ENCODE data around the gene IGDCC3.
"Not testable (repeated sequence)": the region's sequence is repeated elsewhere in the genome, so short reads cannot be mapped to it uniquely, and the experiment has no call there.

The IGDCC3 gene

DNA sequence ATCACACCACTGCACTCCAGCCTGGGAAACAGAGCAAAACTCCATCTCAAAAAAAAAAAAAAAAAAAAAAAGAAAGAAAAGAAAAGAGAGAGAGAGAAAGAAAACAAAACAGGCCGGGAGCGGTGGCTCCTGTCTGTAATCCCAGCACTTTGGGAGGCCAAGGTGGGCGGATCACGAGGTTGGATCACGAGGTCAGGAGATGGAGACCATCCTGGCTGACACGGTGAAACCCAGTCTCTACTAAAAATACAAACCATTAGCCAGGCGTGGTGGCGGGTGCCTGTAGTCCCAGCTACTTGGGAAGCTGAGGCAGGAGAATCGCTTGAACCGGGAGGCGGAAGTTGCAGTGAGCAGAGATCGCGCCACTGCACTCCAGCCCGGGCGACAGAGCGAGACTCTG is 20.7 kb upstream of the IGDCC3 start:
- not testable (repeated sequence) for H3K27ac Mint-ChIP-seq; H3K36me3 Mint-ChIP-seq (ENCODE audit: low read depth); H3K9me3 Mint-ChIP-seq; H3K4me3 Mint-ChIP-seq; H3K4me1 Mint-ChIP-seq (ENCODE audit: low read depth)
- H3K27me3 Mint-ChIP-seq = peaks cover 61% of the 10 kb centered on the region

DNA sequence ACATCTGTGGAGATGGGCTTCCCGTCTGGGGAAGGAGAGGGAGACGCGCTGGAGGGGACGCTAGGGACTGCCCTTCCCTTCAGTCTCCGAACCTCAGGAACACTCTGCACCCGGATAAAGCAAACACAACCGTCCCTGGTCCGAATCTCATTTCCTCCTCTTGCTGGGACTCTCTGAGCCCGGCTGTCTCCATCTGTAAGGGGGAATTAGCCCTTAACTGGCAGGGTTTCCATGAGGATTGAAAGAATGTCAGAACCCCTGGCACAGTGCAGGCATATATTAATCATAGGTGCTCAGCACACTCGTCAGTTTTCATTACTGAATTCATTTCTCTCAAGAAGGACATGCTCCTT is 19.1 kb upstream of the IGDCC3 start:
- Mint-ChIP-seq H3K4me3 (no peak overlapping the region), H3K27me3 (peaks cover 55% of the 10 kb centered on the region), H3K9me3 (no peaks in the 10 kb centered on the region), H3K36me3 (ENCODE audit: low read depth) (no peaks in the 10 kb centered on the region), H3K4me1 (ENCODE audit: low read depth) (no peaks in the 10 kb centered on the region), H3K27ac (no peak overlapping the region)

DNA sequence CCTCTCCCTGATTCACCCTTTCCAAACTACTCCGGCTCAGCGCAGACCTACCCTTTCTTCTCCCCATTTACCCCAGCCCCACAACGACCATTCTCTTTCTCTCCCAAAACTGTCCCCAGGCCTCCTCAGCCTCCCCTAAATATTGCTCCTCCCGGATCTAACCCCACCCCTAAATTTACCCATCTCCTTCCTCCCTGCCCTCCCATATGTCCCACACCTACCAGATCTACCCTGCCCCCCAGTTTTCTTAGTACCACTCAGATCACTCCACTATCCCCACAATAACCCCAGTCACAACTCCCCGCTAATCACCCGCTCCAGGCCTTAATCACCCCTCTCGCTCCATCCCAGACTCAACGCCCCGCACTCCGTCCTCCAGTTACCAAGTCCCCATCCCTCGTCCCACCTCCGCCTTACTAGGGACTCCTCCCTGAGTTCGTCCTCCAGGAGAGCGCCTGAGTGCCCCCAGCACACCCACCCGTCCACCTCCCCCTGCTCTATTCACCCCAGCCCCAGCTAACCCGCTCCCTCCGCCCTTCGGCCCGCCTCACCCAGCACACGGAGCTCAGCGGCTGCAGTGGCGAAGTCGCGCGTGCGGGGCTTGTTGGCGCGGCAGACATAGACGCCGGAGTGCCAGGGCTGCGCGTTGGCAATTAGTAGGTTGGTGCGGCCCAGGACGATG is 18.6 kb upstream of the IGDCC3 start:
- H3K9me3 Mint-ChIP-seq = no peaks in the 10 kb centered on the region
- no peaks in the 10 kb centered on the region for H3K4me1 Mint-ChIP-seq (ENCODE audit: low read depth)
- no peaks in the 10 kb centered on the region for H3K36me3 Mint-ChIP-seq (ENCODE audit: low read depth)
- H3K27ac Mint-ChIP-seq = no peak overlapping the region
- no peak overlapping the region for H3K4me3 Mint-ChIP-seq
- H3K27me3 Mint-ChIP-seq = peaks cover 55% of the 10 kb centered on the region

DNA sequence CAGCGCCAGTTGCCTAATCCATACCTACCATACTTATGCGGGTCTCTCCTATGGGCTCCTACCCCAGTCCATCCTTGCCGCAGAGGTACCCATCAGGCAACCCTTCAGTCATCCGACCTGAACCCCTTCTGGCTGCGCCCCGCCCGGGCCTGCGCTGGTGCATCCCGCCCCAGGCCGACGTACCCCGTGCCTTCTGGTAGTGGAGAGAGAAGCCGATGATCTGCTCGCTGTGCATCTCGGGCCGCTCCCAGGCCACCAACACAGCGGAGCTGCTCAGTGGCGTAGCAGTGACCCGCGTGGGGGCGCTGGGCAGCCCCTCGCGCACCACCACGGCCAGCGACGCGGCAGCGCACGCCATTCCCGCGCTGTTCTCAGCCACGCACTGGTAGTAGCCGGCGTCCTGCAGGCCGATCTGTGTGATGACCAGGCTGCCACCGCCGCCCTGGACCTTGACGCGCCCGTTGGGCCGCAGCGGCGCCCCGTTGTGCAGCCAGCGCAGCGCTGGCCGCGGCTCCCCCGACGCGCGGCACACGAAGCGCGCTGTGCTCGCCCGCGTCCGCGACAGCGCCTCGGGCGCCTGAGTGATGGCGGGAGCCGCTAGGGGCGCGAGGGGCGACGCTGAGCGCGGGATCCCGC is 17.9 kb upstream of the IGDCC3 start:
- Mint-ChIP-seq H3K4me3 (no peak overlapping the region), H3K27me3 (peaks cover 50% of the 10 kb centered on the region), H3K9me3 (no peaks in the 10 kb centered on the region), H3K27ac (no peak overlapping the region), H3K36me3 (ENCODE audit: low read depth) (no peaks in the 10 kb centered on the region), H3K4me1 (ENCODE audit: low read depth) (no peaks in the 10 kb centered on the region)

DNA sequence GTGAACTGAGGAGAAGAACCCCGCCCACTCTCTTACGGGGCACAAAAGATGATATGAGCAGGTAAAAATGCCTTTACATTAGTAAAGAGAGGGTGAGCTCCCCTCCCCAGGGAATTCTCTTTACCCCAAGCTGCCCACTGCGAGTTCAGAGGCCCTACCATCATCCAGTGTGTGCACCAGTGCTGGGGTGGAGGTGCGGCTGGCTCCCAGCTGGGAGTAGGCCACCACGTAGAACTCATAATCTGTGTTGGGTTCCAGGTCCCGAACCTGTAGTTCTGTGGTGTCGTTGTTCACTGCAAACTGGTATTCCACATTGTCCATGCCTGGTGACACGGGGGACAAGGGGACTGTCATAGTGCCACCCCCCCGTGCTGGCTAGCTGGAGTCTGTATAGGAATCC is 17.1 kb upstream of the IGDCC3 start:
- no peaks in the 10 kb centered on the region for H3K9me3 Mint-ChIP-seq
- no peaks in the 10 kb centered on the region for H3K36me3 Mint-ChIP-seq (ENCODE audit: low read depth)
- H3K27me3 Mint-ChIP-seq = peaks cover 51% of the 10 kb centered on the region
- no peak overlapping the region for H3K27ac Mint-ChIP-seq
- no peaks in the 10 kb centered on the region for H3K4me1 Mint-ChIP-seq (ENCODE audit: low read depth)
- no peak overlapping the region for H3K4me3 Mint-ChIP-seq

DNA sequence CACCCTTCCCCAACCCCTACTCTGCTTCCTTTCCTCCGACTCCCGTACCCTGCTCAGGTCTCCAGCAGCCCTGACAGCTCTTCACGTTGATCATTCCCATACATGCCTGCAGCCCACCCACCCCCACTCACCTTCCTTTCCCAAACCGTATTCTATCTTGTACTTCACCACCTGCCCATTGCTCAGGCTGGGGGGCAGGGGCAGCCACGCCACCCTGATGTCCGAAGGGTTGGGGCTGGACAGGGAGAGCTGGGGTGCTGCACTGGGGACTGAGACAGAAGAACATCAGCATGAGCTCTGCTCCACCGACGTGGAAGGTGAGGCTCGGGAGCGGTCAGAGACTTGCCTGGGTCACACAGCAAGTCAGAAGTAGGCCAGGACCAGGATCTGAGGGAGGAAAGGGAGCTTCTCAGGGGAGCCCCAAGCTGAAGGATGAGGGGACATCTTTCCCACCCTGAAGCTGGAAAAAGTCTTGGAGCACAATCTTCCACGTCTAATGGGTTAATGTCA is 16.5 kb upstream of the IGDCC3 start:
- peaks cover 49% of the 10 kb centered on the region for H3K27me3 Mint-ChIP-seq

DNA sequence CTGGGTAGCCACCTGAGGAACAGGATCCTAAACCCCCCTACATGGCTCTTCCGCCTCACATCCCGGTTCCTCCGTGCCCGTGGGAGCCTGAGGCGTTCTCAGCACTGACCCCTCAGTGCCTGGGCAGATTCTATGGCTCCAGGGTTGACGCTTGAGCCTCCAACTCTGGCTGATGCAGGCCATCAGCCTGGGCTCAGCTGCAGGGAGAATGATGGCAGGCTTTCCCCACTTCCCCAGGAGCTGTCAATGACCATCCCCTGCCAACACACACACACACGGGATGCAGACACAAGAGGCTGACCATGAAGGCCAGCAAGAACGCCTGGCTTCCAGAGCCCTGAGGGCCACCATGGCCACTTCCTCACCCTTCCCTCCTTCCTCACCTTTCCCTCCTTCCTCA is 15.8 kb upstream of the IGDCC3 start:
- no peak overlapping the region for H3K4me3 Mint-ChIP-seq
- H3K27me3 Mint-ChIP-seq = peaks cover 48% of the 10 kb centered on the region
- H3K36me3 Mint-ChIP-seq (ENCODE audit: low read depth) = no peaks in the 10 kb centered on the region
- H3K4me1 Mint-ChIP-seq (ENCODE audit: low read depth) = no peaks in the 10 kb centered on the region
- no peak overlapping the region for H3K27ac Mint-ChIP-seq
- no peaks in the 10 kb centered on the region for H3K9me3 Mint-ChIP-seq

More for the DNA sequence above, 16.5 kb upstream of the IGDCC3 start:
- Mint-ChIP-seq H3K27ac (no peak overlapping the region), H3K9me3 (no peaks in the 10 kb centered on the region), H3K36me3 (ENCODE audit: low read depth) (no peaks in the 10 kb centered on the region), H3K4me1 (ENCODE audit: low read depth) (no peaks in the 10 kb centered on the region), H3K4me3 (no peak overlapping the region)

DNA sequence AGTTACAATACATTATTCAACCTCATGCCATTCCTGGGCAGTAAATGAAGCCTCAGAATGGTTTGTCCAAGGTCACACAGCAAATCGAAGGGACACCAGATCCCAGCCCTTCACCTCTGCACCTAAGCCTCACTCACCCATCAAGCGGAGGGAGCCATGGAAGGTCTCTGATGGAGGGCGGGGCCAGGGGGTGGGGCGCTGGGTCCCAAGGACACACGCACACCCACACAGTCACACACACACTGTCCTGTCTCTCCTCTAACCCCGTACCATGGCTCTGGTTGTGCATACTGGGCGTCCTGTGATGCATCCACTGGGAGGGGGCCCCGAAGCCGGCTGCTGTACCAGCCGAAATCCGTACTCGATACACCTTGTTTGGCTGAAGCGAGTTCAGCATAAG is 15.3 kb upstream of the IGDCC3 start:
- Mint-ChIP-seq H3K27ac (no peak overlapping the region), H3K9me3 (no peaks in the 10 kb centered on the region), H3K4me3 (no peak overlapping the region), H3K4me1 (ENCODE audit: low read depth) (no peaks in the 10 kb centered on the region), H3K27me3 (peaks cover 48% of the 10 kb centered on the region), H3K36me3 (ENCODE audit: low read depth) (no peaks in the 10 kb centered on the region)

DNA sequence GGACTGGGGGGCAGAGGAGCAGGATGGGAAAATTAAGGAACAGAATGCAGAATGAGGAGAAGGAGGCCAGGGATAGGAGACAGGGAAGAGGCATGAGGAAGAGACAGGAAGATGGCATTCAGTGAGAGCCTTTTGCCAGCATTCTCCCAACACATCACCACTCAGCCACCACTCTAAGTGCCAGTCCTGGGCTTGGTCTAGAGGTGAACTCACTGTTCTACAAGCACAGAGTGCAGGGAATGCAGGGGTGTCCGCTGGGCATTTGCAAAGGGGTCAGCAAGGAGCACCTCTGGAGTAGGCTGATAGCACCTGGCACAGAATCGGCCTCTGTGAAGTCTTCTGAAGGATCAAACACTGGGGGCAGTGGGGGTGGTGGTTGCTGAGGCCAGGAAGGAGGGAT is 14.6 kb upstream of the IGDCC3 start:
- H3K27me3 Mint-ChIP-seq = peaks cover 41% of the 10 kb centered on the region

DNA sequence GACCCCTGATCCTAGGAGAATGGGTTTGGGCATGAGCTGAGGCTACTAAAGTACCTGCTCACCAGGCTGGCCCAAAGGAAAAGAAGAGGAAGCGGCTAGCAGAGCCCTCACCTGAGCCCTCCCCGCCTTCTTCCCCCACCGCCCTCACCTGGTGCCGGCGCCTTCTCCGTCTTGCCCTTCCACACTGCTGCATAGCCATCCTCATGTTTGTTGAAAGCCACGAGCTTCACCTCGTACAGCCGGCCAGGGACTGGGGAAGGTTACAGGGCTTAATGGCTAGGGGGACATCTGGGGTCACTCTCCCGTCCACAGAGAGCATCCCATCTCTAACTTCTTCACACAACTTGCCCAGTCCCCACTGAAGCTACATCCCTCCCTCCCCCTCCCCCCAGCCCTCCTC is 13.9 kb upstream of the IGDCC3 start:
- Mint-ChIP-seq H3K27ac (no peak overlapping the region), H3K4me3 (no peak overlapping the region), H3K4me1 (ENCODE audit: low read depth) (no peaks in the 10 kb centered on the region), H3K36me3 (ENCODE audit: low read depth) (no peaks in the 10 kb centered on the region), H3K9me3 (no peaks in the 10 kb centered on the region), H3K27me3 (peaks cover 34% of the 10 kb centered on the region)

More for the DNA sequence above, 14.6 kb upstream of the IGDCC3 start:
- no peaks in the 10 kb centered on the region for H3K4me1 Mint-ChIP-seq (ENCODE audit: low read depth)
- H3K4me3 Mint-ChIP-seq = no peak overlapping the region
- H3K9me3 Mint-ChIP-seq = no peaks in the 10 kb centered on the region
- no peak overlapping the region for H3K27ac Mint-ChIP-seq
- no peaks in the 10 kb centered on the region for H3K36me3 Mint-ChIP-seq (ENCODE audit: low read depth)

DNA sequence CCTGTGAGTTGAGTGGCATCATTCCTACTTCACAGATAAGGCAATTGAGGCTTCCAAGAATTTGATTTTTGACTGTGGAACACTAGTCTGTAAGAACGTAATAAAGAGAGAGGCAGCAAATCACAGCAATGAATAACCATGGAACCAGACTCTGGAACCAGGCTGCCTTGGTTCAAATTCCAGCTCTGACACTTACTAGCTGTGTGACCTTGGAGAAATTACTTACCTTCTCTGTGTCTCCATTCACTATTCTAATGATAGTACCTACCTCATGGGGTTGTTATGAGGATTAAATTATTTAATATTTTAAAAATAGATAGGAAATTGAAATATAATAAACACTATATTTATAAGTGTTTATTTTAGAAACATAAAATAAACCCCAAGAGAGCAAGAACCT is 12.6 kb upstream of the IGDCC3 start:
- no peak overlapping the region for H3K4me3 Mint-ChIP-seq
- peaks cover 25% of the 10 kb centered on the region for H3K27me3 Mint-ChIP-seq
- peaks cover 4% of the 10 kb centered on the region for H3K4me1 Mint-ChIP-seq (ENCODE audit: low read depth)
- H3K27ac Mint-ChIP-seq = no peak overlapping the region
- no peaks in the 10 kb centered on the region for H3K36me3 Mint-ChIP-seq (ENCODE audit: low read depth)
- no peaks in the 10 kb centered on the region for H3K9me3 Mint-ChIP-seq

DNA sequence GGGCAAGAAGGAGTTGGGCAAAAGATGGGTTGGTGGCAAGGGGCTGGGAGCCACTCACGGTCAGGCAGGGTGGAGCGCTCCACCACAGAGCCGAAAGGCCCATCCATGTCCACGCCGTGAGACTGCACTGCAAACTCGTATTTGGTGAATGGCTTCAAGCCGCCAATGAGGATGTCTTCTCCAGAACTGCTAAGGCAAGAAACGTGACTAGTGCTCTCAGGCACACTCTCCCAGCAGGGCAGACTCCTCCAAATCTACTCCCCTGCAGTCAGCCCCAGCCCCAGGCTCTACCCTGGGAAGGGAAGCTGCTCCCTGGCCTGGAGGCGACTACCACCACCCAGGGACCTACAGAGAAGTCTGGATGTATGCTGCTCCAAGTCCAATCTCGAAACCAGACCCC is 11.4 kb upstream of the IGDCC3 start:
- H3K9me3 Mint-ChIP-seq = no peaks in the 10 kb centered on the region
- no peaks in the 10 kb centered on the region for H3K36me3 Mint-ChIP-seq (ENCODE audit: low read depth)
- no peak overlapping the region for H3K4me3 Mint-ChIP-seq
- peaks cover 12% of the 10 kb centered on the region for H3K27me3 Mint-ChIP-seq
- no peak overlapping the region for H3K27ac Mint-ChIP-seq
- H3K4me1 Mint-ChIP-seq (ENCODE audit: low read depth) = peaks cover 14% of the 10 kb centered on the region

DNA sequence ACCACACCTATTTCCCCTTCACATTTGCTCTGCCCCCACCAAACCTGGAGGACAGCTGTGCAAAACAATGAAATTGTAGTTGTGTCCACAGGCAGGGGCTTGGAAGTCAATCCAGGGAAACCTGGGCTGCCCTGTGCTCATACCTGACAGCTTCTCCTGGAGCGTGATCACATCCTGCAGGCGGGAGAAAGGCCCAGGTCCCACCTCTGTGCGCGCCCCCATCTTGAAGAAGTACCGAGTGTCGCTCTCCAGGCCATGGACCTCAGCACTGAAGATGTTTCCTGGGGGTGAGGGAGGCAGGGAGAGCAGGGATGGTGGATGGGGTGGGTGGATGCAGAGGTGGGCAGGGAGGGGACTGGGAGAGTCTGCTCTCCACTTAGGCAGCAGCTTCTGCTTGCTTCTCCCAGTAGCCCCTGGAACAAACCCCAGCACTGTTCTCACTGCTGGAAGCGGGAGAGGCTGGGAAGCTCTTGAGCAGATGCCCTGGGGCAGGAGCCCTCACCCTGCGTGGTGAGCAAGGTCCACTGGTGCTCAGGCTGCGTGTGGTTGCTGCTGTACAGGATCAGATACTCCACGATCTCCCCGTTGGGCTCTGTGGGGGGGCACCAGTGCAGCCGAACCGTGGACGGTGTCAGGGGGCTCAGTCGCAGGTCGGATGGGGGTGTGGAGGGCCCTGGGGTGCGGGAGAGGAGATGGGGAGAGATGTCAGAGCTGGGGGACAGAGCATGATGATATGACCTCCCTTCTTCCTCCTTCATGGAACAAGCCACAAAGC is 10.7 kb upstream of the IGDCC3 start:
- peaks cover 15% of the 10 kb centered on the region for H3K4me1 Mint-ChIP-seq (ENCODE audit: low read depth)
- H3K36me3 Mint-ChIP-seq (ENCODE audit: low read depth) = no peaks in the 10 kb centered on the region
- peaks cover 5% of the 10 kb centered on the region for H3K27me3 Mint-ChIP-seq
- no peaks in the 10 kb centered on the region for H3K9me3 Mint-ChIP-seq
- no peak overlapping the region for H3K4me3 Mint-ChIP-seq
- no peak overlapping the region for H3K27ac Mint-ChIP-seq

DNA sequence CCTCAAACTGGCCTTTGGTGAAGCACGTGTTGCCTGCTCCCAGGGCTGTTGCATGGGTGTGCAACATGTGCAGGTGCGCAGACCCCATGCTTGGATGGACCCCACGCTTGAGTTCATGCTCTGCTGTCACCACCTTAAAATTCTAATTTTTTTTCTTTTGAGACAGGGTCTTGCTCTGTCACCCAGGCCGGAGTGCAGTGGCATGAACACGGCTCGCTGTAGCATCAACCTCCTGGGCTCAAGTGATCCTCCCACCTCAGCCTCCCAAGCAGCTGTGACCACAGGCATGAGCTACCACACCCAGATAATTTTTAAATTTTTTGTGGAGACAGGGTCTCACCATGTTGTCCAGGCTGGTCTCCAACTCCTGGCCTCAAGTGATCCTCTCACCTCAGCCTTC is 9.1 kb upstream of the IGDCC3 start:
- H3K4me1 Mint-ChIP-seq (ENCODE audit: low read depth) = peaks cover 15% of the 10 kb centered on the region
- no peak overlapping the region for H3K27ac Mint-ChIP-seq
- H3K9me3 Mint-ChIP-seq = no peaks in the 10 kb centered on the region
- H3K27me3 Mint-ChIP-seq = peaks cover 9% of the 10 kb centered on the region
- no peak overlapping the region for H3K4me3 Mint-ChIP-seq
- no peaks in the 10 kb centered on the region for H3K36me3 Mint-ChIP-seq (ENCODE audit: low read depth)

DNA sequence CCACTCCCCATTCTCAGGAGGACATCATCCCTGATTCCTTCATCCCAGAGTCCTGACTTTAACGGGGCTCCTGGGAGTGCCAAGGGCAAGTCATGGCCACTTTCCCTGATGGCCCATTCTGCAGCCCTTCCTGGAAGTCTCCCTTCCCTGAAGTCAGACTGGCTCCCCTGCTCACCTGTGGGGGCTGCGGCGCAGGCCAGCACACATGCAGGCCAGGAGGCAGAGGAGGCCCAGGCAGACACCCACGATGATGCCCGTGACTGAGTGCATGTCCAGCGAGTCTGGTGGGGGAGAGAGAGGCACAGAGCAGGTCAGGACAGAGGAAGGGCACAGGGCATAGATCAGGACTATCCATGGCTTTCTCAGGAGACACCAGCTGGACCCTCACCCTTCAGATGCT is 8.6 kb upstream of the IGDCC3 start:
- Mint-ChIP-seq H3K4me3 (no peak overlapping the region), H3K36me3 (ENCODE audit: low read depth) (no peaks in the 10 kb centered on the region), H3K9me3 (no peaks in the 10 kb centered on the region)

More for the DNA sequence above, 8.6 kb upstream of the IGDCC3 start:
- peaks cover 15% of the 10 kb centered on the region for H3K4me1 Mint-ChIP-seq (ENCODE audit: low read depth)
- H3K27ac Mint-ChIP-seq = no peak overlapping the region
- peaks cover 14% of the 10 kb centered on the region for H3K27me3 Mint-ChIP-seq

Measured in stimulated activated naive CD8-positive, alpha-beta T cell treated with anti-CD3 and anti-CD28 coated beads, Interleukin-15, Interleukin-2, amounts not matched to agents 100 ng/mL and 50 ng/mL, for 24 hours (primary cell).